Stimulated activated CD4-positive, alpha-beta T cell treated with anti-CD3 and anti-CD28 coated beads, Interleukin-1b, Interleukin-23, amount 100 ng/mL, for 1 hour (primary cell): Measurements from ENCODE around the gene RBFOX1.

ENCODE experiments used
- DNase-seq, 2 donors: peaks; one replicate each; pipeline ENCODE4 v3.0.0-alpha.2; 2020; ENCODE audit warnings: low read depth in 2 of 2

RBFOX1 gene

GRCh38 chr16:7334801-7335560 lies 2.3 kb downstream of the RBFOX1 start:
- no peak for DNase-seq

GRCh38 chr16:7335991-7336634 lies 3.5 kb downstream of the RBFOX1 start:
- no peak for DNase-seq

- DNase-seq: no peak
Observed at GRCh38 chr16:7336742-7337141, 4.1 kb downstream of the RBFOX1 start.

GRCh38 chr16:7338826-7339225 lies 6.2 kb downstream of the RBFOX1 start:
- DNase-seq: no peak

- DNase-seq: no peak
Observed at GRCh38 chr16:7339700-7340099, 7.1 kb downstream of the RBFOX1 start.

- DNase-seq: no peak
Observed at GRCh38 chr16:7340938-7341337, 8.3 kb downstream of the RBFOX1 start.

- no peak for DNase-seq
Observed at GRCh38 chr16:7342598-7342997, 10.0 kb downstream of the RBFOX1 start.

GRCh38 chr16:7343243-7343642 lies 10.6 kb downstream of the RBFOX1 start:
- no peak for DNase-seq

- DNase-seq: no peak
Observed at GRCh38 chr16:7344830-7345780, 12.5 kb downstream of the RBFOX1 start.

- DNase-seq: no peak
Observed at GRCh38 chr16:7350806-7351205, 18.2 kb downstream of the RBFOX1 start.

GRCh38 chr16:7351610-7352510 lies 19.2 kb downstream of the RBFOX1 start:
- no peak for DNase-seq

GRCh38 chr16:7355758-7356157 lies 23.1 kb downstream of the RBFOX1 start:
- no peak for DNase-seq

GRCh38 chr16:7361416-7362129 lies 28.9 kb downstream of the RBFOX1 start:
- DNase-seq: no peak

GRCh38 chr16:7362231-7362630 lies 29.6 kb downstream of the RBFOX1 start:
- no peak for DNase-seq

GRCh38 chr16:7363422-7364417 lies 31.1 kb downstream of the RBFOX1 start:
- no peak for DNase-seq

GRCh38 chr16:7366041-7366440 lies 33.4 kb downstream of the RBFOX1 start:
- DNase-seq: no peak

GRCh38 chr16:7366993-7367880 lies 34.6 kb downstream of the RBFOX1 start:
- DNase-seq: no peak

GRCh38 chr16:7369204-7369603 lies 36.6 kb downstream of the RBFOX1 start:
- no peak for DNase-seq
